DOHH2 (cell line): ENCODE data around the gene TENT4A.

Source experiments
- H3F3A ChIP-seq: fragments of 200-600 bp; sonication (generic), shearing (Covaris generic); 2 replicates; pipeline ENCODE4 v1.6.0; 2016; ENCODE audit warnings: antibody characterized with exemption, mild to moderate bottlenecking; ENCODE audit not compliant: control insufficient read depth, insufficient read depth
- H3K27ac ChIP-seq: fragments of 200-600 bp; sonication (generic); 2 replicates; pipeline ENCODE4 v1.5.1; 2014; ENCODE audit warnings: low read depth, mild to moderate bottlenecking, low read length, moderate library complexity
- H3K27me3 ChIP-seq: fragments of 200-600 bp; sonication (generic); 2 replicates; pipeline ENCODE4 v1.6.1; 2014; ENCODE audit warnings: mild to moderate bottlenecking, low read length, mixed read lengths; ENCODE audit not compliant: control insufficient read depth
- H3K36me3 ChIP-seq: fragments of 200-600 bp; sonication (generic); 2 replicates; pipeline ENCODE4 v1.6.1; 2014; ENCODE audit warnings: mild to moderate bottlenecking, low read length, moderate library complexity, mixed read lengths; ENCODE audit not compliant: control insufficient read depth
- H3K4me1 ChIP-seq: fragments of 200-600 bp; sonication (generic); 2 replicates; pipeline ENCODE4 v1.6.1; 2014; ENCODE audit warnings: mild to moderate bottlenecking, low read length, mixed read lengths; ENCODE audit not compliant: control insufficient read depth
- H3K4me2 ChIP-seq: fragments of 200-600 bp; sonication (generic); 2 replicates; pipeline ENCODE4 v1.6.0; 2014; ENCODE audit warnings: mild to moderate bottlenecking, low read length, moderate library complexity
- H3K4me3 ChIP-seq: fragments of 200-600 bp; sonication (generic); 2 replicates; pipeline ENCODE4 v1.5.1; 2014; ENCODE audit warnings: mild to moderate bottlenecking, low read length, mixed read lengths
- H3K79me2 ChIP-seq: fragments of 200-600 bp; sonication (generic); 2 replicates; pipeline ENCODE4 v1.6.1; 2014; ENCODE audit warnings: mild to moderate bottlenecking, low read length, mixed read lengths; ENCODE audit not compliant: control insufficient read depth
- H3K9me2 ChIP-seq: fragments of 200-600 bp; sonication (generic); replicated peaks from 2 replicates; pipeline ENCODE4 v1.6.1; 2014; ENCODE audit warnings: mild to moderate bottlenecking, low read length, mixed read lengths; ENCODE audit not compliant: control insufficient read depth
- H3K9me3 ChIP-seq: fragments of 200-600 bp; sonication (generic); 2 replicates; pipeline ENCODE4 v1.6.1; 2014; ENCODE audit warnings: antibody characterized with exemption, low read length, mixed read lengths; ENCODE audit not compliant: control insufficient read depth, insufficient read depth
- H4K20me1 ChIP-seq: fragments of 200-600 bp; sonication (generic); 2 replicates; pipeline ENCODE4 v1.6.0; 2014; ENCODE audit warnings: low read depth, mild to moderate bottlenecking, antibody characterized with exemption, low read length, moderate library complexity; ENCODE audit not compliant: control insufficient read depth, insufficient read depth
- CTCF ChIP-seq: fragments of 200-600 bp; sonication (generic); IDR thresholded peaks from one replicate; pipeline ENCODE4 v1.5.1; 2014; ENCODE audit warnings: antibody characterized with exemption, mild to moderate bottlenecking, low read depth, low read length; ENCODE audit not compliant: poor library complexity, severe bottlenecking
- EZH2phosphoT487 ChIP-seq: fragments of 200-600 bp; sonication (generic); IDR thresholded peaks from 2 replicates; pipeline ENCODE4 v1.6.1; 2017; ENCODE audit warnings: borderline replicate concordance, mild to moderate bottlenecking, antibody characterized with exemption, low read length, moderate library complexity, mixed read lengths

Gene TENT4A

GRCh38 chr5:6718718-6719117 is 5.5 kb downstream of the TENT4A start:
- Histone ChIP-seq H3K36me3 (peaks cover 80% of the 10 kb centered on the region), H3K4me2 (peak overlapping the region; percentile 94), H3K9me2 (no peaks in the 10 kb centered on the region), H3K9me3 (no peaks in the 10 kb centered on the region), H3K4me3 (peak overlapping the region; percentile 81; the same call in 1 of the 2 replicates), H3K27ac (no peak overlapping the region), H3K27me3 (no peaks in the 10 kb centered on the region), H3K4me1 (peaks cover 78% of the 10 kb centered on the region), H3K79me2 (peaks cover 97% of the 10 kb centered on the region), H4K20me1 (peaks cover 74% of the 10 kb centered on the region), H3F3A (no peaks in the 10 kb centered on the region)
- no peak for TF ChIP-seq EZH2phosphoT487
- no peak for TF ChIP-seq CTCF

- TF ChIP-seq CTCF (no peak), EZH2phosphoT487 (no peak)
- Histone ChIP-seq H3K27ac (no peak overlapping the region), H4K20me1 (peaks cover 79% of the 10 kb centered on the region), H3K79me2 (peaks cover 100% of the 10 kb centered on the region), H3K27me3 (no peaks in the 10 kb centered on the region), H3K9me3 (no peaks in the 10 kb centered on the region), H3K4me2 (peak overlapping the region; percentile 43), H3K36me3 (peaks cover 87% of the 10 kb centered on the region), H3K9me2 (no peaks in the 10 kb centered on the region), H3K4me3 (no peak overlapping the region), H3K4me1 (peaks cover 78% of the 10 kb centered on the region), H3F3A (no peaks in the 10 kb centered on the region)
These were observed 6.2 kb downstream of the TENT4A start for GRCh38 chr5:6719417-6719816.

- H3K4me3 ChIP-seq = peak overlapping the region; percentile 36
- H3F3A ChIP-seq = no peaks in the 10 kb centered on the region
- H3K27ac ChIP-seq = no peak overlapping the region
- no peaks in the 10 kb centered on the region for H3K9me2 ChIP-seq
- no peaks in the 10 kb centered on the region for H3K27me3 ChIP-seq
- H3K36me3 ChIP-seq = peaks cover 87% of the 10 kb centered on the region
- H3K4me2 ChIP-seq = peak overlapping the region; percentile 43
- no peak for TF ChIP-seq EZH2phosphoT487
- no peak for TF ChIP-seq CTCF
- no peaks in the 10 kb centered on the region for H3K9me3 ChIP-seq
- H4K20me1 ChIP-seq = peaks cover 79% of the 10 kb centered on the region
- H3K79me2 ChIP-seq = peaks cover 100% of the 10 kb centered on the region
- peaks cover 78% of the 10 kb centered on the region for H3K4me1 ChIP-seq
These were observed 6.8 kb downstream of the TENT4A start for GRCh38 chr5:6719896-6720560.
